ENCODE measurements around the gene AK4. TPM values are rescaled to one million over a fixed set of nuclear protein-coding genes. Genes with fewer than 3 reads are reported as not detected.

AK4 gene
- polyA plus RNA-seq, 1 donor: 6.8 TPM

GRCh38 chr1:65277605-65278347 lies 129.8 kb downstream of the AK4 start:
- DNase-seq (ENCODE audit: low read depth): no peak

GRCh38 chr1:65278376-65279069 lies 130.5 kb downstream of the AK4 start:
- DNase-seq (ENCODE audit: low read depth): no peak

- no peak for DNase-seq (ENCODE audit: low read depth)
These were observed 131.2 kb downstream of the AK4 start for GRCh38 chr1:65279070-65279779.

Other genes with a start within 250 kb of the AK4 start
- gene JAK1, start 181.7 kb upstream of the AK4 start, polyA plus RNA-seq (ENCODE audit: insufficient read length): 58.3 TPM
- 0.71 TPM for gene DNAJC6, start 161.3 kb downstream of the AK4 start, polyA plus RNA-seq (ENCODE audit: insufficient read length)